GM12878 (cell line): ENCODE results near the gene SYCE3. TPM values are rescaled to one million over a fixed set of nuclear protein-coding genes. Genes with fewer than 3 reads are reported as not detected.

Experiments used
- ATAC-seq: fragments of 200-7000 bp; cut with Tn5 transposase; 3 replicates; pipeline ENCODE4 v1.9.1; 2020; ENCODE audit warnings: mild to moderate bottlenecking, moderate library complexity
- BruUV-seq: library from RNA; stranded (reverse); fragments of 400-500 nt; replicated peaks from 2 replicates; lab custom pipeline; 2021; lab: Mats Ljungman, UMichigan
- CTCF ChIA-PET: fragments of 300-600 bp; sonication (Branson Sonifier 250); formaldehyde crosslinking; extraction: SDS; loops from one replicate; lab custom pipeline; 2021; ENCODE audit warnings: inconsistent platforms; lab: Yijun Ruan, JAX
- POLR2A ChIA-PET: fragments of 350-600 bp; formaldehyde crosslinking; extraction: SDS; loops from one replicate; lab custom pipeline; 2021; ENCODE audit warnings: inconsistent platforms; lab: Charles Lee
- RAD21 ChIA-PET: fragments of 300-600 bp; sonication (Branson Sonifier 250); formaldehyde crosslinking; loops from one replicate; lab custom pipeline; 2023; ENCODE audit warnings: antibody characterized with exemption; ENCODE audit not compliant: unreplicated experiment; lab: Charles Lee
- SMC1A ChIA-PET: fragments of 300-600 bp; sonication (Branson Sonifier 250); formaldehyde crosslinking; loops from one replicate; lab custom pipeline; 2023; ENCODE audit not compliant: unreplicated experiment, uncharacterized antibody; lab: Charles Lee
- DNase-seq: peaks from one replicate; pipeline ENCODE4 v3.0.0-alpha.2; 2011; ENCODE audit warnings: low read depth, low spot score
- FAIRE-seq: peaks from 3 replicates; lab custom pipeline; 2011; peaks lifted over from hg19 to GRCh38; lab: Jason Lieb, UNC
- H2AFZ ChIP-seq: 2 replicates; pipeline ENCODE4 v1.6.0; 2011; ENCODE audit warnings: low read depth, low read length, control low read depth; ENCODE audit not compliant: control insufficient read depth
- H3K27ac ChIP-seq: 2 replicates; pipeline ENCODE4 v1.5.1; 2011; ENCODE audit warnings: control low read depth; ENCODE audit not compliant: control insufficient read depth, insufficient read depth
- H3K27me3 ChIP-seq, 2 experiments: replicated peaks in 1 of 2; 2 replicates each; pipeline versions ENCODE4 v1.6.0 to v1.6.1; 2011; ENCODE audit warnings: low read length in 1 of 2; ENCODE audit not compliant: control insufficient read depth in 2 of 2, insufficient read depth in 2 of 2
- H3K36me3 ChIP-seq, 2 experiments: 2 replicates each; pipeline ENCODE4 v1.5.1; 2011; ENCODE audit warnings: low read length in 1 of 2; ENCODE audit not compliant: control insufficient read depth in 2 of 2, insufficient read depth in 2 of 2
- H3K4me1 ChIP-seq: 2 replicates; pipeline ENCODE4 v1.6.1; 2011; ENCODE audit warnings: mild to moderate bottlenecking, low read length, moderate library complexity, mixed read lengths; ENCODE audit not compliant: control insufficient read depth, insufficient read depth
- H3K4me2 ChIP-seq: 2 replicates; pipeline ENCODE4 v1.6.0; 2011; ENCODE audit warnings: control low read depth; ENCODE audit not compliant: control insufficient read depth, insufficient read depth
- H3K4me3 ChIP-seq: fragments of 200-600 bp; sonication (generic); 2 replicates; pipeline ENCODE4 v1.5.1; 2016
- H3K79me2 ChIP-seq: 2 replicates; pipeline ENCODE4 v1.6.0; 2011; ENCODE audit warnings: low read length; ENCODE audit not compliant: control insufficient read depth, insufficient read depth
- H3K9ac ChIP-seq: 2 replicates; pipeline ENCODE4 v1.8.0; 2011; ENCODE audit warnings: low read length, control low read depth, mixed read lengths; ENCODE audit not compliant: control insufficient read depth, insufficient read depth
- H3K9me3 ChIP-seq: replicated peaks from 3 replicates; pipeline ENCODE4 v1.5.1; 2011; ENCODE audit warnings: mild to moderate bottlenecking, low read length; ENCODE audit not compliant: control insufficient read depth, insufficient read depth
- H4K20me1 ChIP-seq: 2 replicates; pipeline ENCODE4 v1.6.0; 2011; ENCODE audit not compliant: control insufficient read depth, insufficient read depth
- BCL3 ChIP-seq: IDR thresholded peaks from 2 replicates; pipeline ENCODE4 v1.6.1; 2011; ENCODE audit warnings: borderline replicate concordance, low read depth, mild to moderate bottlenecking, moderate library complexity, low read length; ENCODE audit not compliant: insufficient read depth, poor library complexity, severe bottlenecking
- MTA2 ChIP-seq: fragments of 450-650 bp; IDR thresholded peaks from 2 replicates; pipeline ENCODE4 v1.6.1; 2016; ENCODE audit warnings: low read depth, mild to moderate bottlenecking, moderate library complexity
- NR2F1 ChIP-seq: fragments of 450-650 bp; conservative IDR thresholded peaks from 2 replicates; pipeline ENCODE4 v1.6.1; 2017; ENCODE audit warnings: mild to moderate bottlenecking
- PKNOX1 ChIP-seq: fragments of 450-650 bp; IDR thresholded peaks from 2 replicates; pipeline ENCODE4 v1.6.1; 2016; ENCODE audit warnings: mild to moderate bottlenecking
- POLR2AphosphoS2 ChIP-seq: IDR thresholded peaks from 2 replicates; pipeline ENCODE4 v1.6.1; 2011; ENCODE audit warnings: low read depth, mild to moderate bottlenecking, low read length, improper control_type of control experiment, moderate library complexity
- POLR2AphosphoS5 ChIP-seq: IDR thresholded peaks from 2 replicates; pipeline ENCODE4 v1.6.1; 2011; ENCODE audit warnings: mild to moderate bottlenecking, low read length, inconsistent platforms
- POU2F2 ChIP-seq: IDR thresholded peaks from 3 replicates; pipeline ENCODE4 v1.6.1; 2011; ENCODE audit warnings: low read depth, mild to moderate bottlenecking, low read length, borderline replicate concordance
- RELA ChIP-seq: fragments of 450-650 bp; IDR thresholded peaks from 2 replicates; pipeline ENCODE4 v1.8.0; 2014; ENCODE audit warnings: borderline replicate concordance; ENCODE audit not compliant: partially characterized antibody
- SMC3 ChIP-seq: IDR thresholded peaks from 2 replicates; pipeline ENCODE4 v1.6.1; 2011; ENCODE audit warnings: low read length, improper control_type of control experiment, borderline replicate concordance
- TARDBP ChIP-seq: IDR thresholded peaks from 2 replicates; pipeline ENCODE4 v1.6.1; 2016; ENCODE audit warnings: borderline replicate concordance
- USF2 ChIP-seq: IDR thresholded peaks from 2 replicates; pipeline ENCODE4 v1.6.1; 2011; ENCODE audit warnings: low read depth, low read length, improper control_type of control experiment, borderline replicate concordance
- YBX1 ChIP-seq: fragments of 450-650 bp; IDR thresholded peaks from 2 replicates; pipeline ENCODE4 v1.6.1; 2016; ENCODE audit warnings: antibody characterized with exemption
- ZBTB4 ChIP-seq: fragments of 450-650 bp; formaldehyde crosslinking; IDR thresholded peaks from 2 replicates; pipeline ENCODE4 v1.4.0; 2022; ENCODE audit warnings: mild to moderate bottlenecking, moderate library complexity
- WGBS: methylation state at CpG from one replicate; pipeline ENCODE4 v1.1.6; 2016; ENCODE audit warnings: low lambda C conversion rate; ENCODE audit not compliant: insufficient replicate concordance, insufficient coverage; ENCODE audit errors: missing lambda C conversion rate; 5-methylcytosine and 5-hydroxymethylcytosine counted together
- in situ Hi-C: fragments of 300-500 bp; cut with MboI; formaldehyde crosslinking; loops from 9 replicates; pipeline ENCODE4 v1.14.3; 2018; ENCODE audit warnings: mixed read lengths
- intact Hi-C: fragments of 100-400 bp; cut with micrococcal nuclease; formaldehyde crosslinking; loops from one replicate; pipeline ENCODE4 v1.14.2; 2022; ENCODE audit not compliant: unreplicated experiment
- polyA plus RNA-seq, 11 experiments: library from polyadenylated mRNA; depleted of rRNA in 4 of 11; unstranded in 6 of 11; stranded (reverse) in 5 of 11; fragments of >200 nt; fragmentation: Nextera tagmentation in 4 of 11; fragmentation: Illumina TruSeq in 1 of 11; extraction: Ambion mirVana in 4 of 11; extraction: Trizol in 1 of 11; gene quantifications; 1 replicate in 1 of 11; 2 replicates in 10 of 11; pipeline versions ENCODE4 v1.2.1 to v1.2.3, GENCODE V29; 2011 to 2016; ENCODE audit warnings: inconsistent platforms in 2 of 11, missing spikeins in 2 of 11, low read depth in 1 of 11
- total RNA-seq, 4 experiments: library from RNA; depleted of rRNA in 3 of 4; stranded (reverse); fragments of >200 nt in 3 of 4; fragmentation: Illumina TruSeq in 1 of 4; extraction: Trizol in 1 of 4; gene quantifications; 2 replicates each; pipeline versions ENCODE4 v1.2.1 to v1.2.3, GENCODE V29; 2013 to 2021

Gene SYCE3
- total and polyA plus RNA-seq, 10 of the 15 experiments (the other 5 are each of a cell fraction or from before 2014, with no cell fraction given), result 0.38 to 0.91 (median 0.76) TPM; not detected in 4

- TF ChIP-seq PKNOX1, result no peak
- no peak for TF ChIP-seq SMC3
- TF ChIP-seq YBX1, result no peak
- TF ChIP-seq, all 136 proteins: peak for 10
These were observed 33.3 kb downstream of the SYCE3 start (continued) for GRCh38 chr22:50529416-50529896.

GRCh38 chr22:50528682-50529415 lies 33.9 kb downstream of the SYCE3 start:
- ChIA-PET CTCF (interaction anchor here (0.9 to 2.4 kb wide), 4 partner anchors 12 to 92 kb away, joined by 3 to 12 read pairs (median 4); no protein-coding TSS in a partner anchor), RAD21 (interaction anchor here (0.7 to 6.3 kb wide), 3 partner anchors 11 to 42 kb away, joined by 3 to 106 read pairs (median 14); partner anchors contain the start of genes LMF2 and NCAPH2), SMC1A (interaction anchor here (1.1 to 5.8 kb wide), 4 partner anchors 11 to 92 kb away, joined by 5 to 58 read pairs (median 8); partner anchors contain the start of gene SYCE3), POLR2A (interaction anchor here (1.4 to 6.5 kb wide), 8 partner anchors 9 to 94 kb away, joined by 3 to 232 read pairs (median 6); partner anchors contain the start of genes KLHDC7B, LMF2, NCAPH2 and SYCE3)
- FAIRE-seq (no peak), ATAC-seq (no peak), DNase-seq (no peak)
- intact Hi-C loops (loop anchor here (5.0 kb wide), 2 partner anchors 33 to 53 kb away; partner anchors contain the start of genes CHKB and SYCE3), in situ Hi-C loops (loop anchor here (5.0 kb wide), 1 partner anchor 93 kb away; no protein-coding TSS in a partner anchor)
- H4K20me1 ChIP-seq, result no peaks in the 10 kb centered on the region
- no peak overlapping the region for H2AFZ ChIP-seq
- peak overlapping the region; percentile 78 for H3K4me3 ChIP-seq
- no peaks in the 10 kb centered on the region for H3K27me3 ChIP-seq
- peaks cover 76% of the 10 kb centered on the region for H3K79me2 ChIP-seq
- no TSS peak for BruUV-seq
- H3K36me3 ChIP-seq, result peaks cover 0 to 3% of the 10 kb centered on the region in 2 experiments; a peak in 3 of 4 replicates
- H3K27ac ChIP-seq, result peak overlapping the region; percentile 100
- no peaks in the 10 kb centered on the region for H3K9me3 ChIP-seq
- H3K4me1 ChIP-seq, result peaks cover 28% of the 10 kb centered on the region
- H3K9ac ChIP-seq, result peak overlapping the region; percentile 100; the same call in 1 of the 2 replicates
- no peak for TF ChIP-seq USF2
- no peak for TF ChIP-seq RELA
- TF ChIP-seq NR2F1, result peak; percentile 63; the same call in 1 of the 2 replicates
- TF ChIP-seq ZBTB4 (CRISPR knock-in tag), result no peak
- peak; percentile 25; the same call in 1 of the 3 replicates for TF ChIP-seq POU2F2
- no peak for TF ChIP-seq MTA2
- peak; percentile 46; the same call in 1 of the 2 replicates for TF ChIP-seq POLR2AphosphoS5
- peak; percentile 5; the same call in 1 of the 2 replicates for TF ChIP-seq POLR2AphosphoS2
- peak; percentile 48 for TF ChIP-seq BCL3
- no peak for TF ChIP-seq TARDBP
- H3K4me2 ChIP-seq, result peak overlapping the region; percentile 71
- 50% methylated on average over 15 of the region's 15 CpGs for WGBS
